ENCODE measurements around the gene ERBB4. TPM values are rescaled to one million over a fixed set of nuclear protein-coding genes. Genes with fewer than 3 reads are reported as not detected.

ERBB4 gene
- total and polyA plus RNA-seq, 10 of the 15 experiments (the other 5 are each of a cell fraction or from before 2014, with no cell fraction given), result under 0.01 to 0.23 (median 0.01) TPM; not detected in 4

GRCh38 chr2:212005085-212005671 lies 533.4 kb downstream of the ERBB4 start (continued):
- no peak for TF ChIP-seq NR2C1 (IDR thresholded peaks at IDR 0.05)
- peak; percentile 70 for TF ChIP-seq RAD21 (IDR thresholded peaks at IDR 0.05; ENCODE audit: insufficient read depth, low read depth, low read length)

- Histone ChIP-seq H3K9me3 (replicated peaks; ENCODE audit: control insufficient read depth, insufficient read depth, low read length) (no peaks in the 10 kb centered on the region), H4K20me1 (ENCODE audit: control insufficient read depth, insufficient read depth) (no peaks in the 10 kb centered on the region), H3K79me2 (ENCODE audit: control insufficient read depth, insufficient read depth, low read length) (no peaks in the 10 kb centered on the region), H3K4me1 (ENCODE audit: control insufficient read depth, insufficient read depth, low read length) (no peaks in the 10 kb centered on the region), H3K36me3 (ENCODE audit: control insufficient read depth in 2 of 2, insufficient read depth in 2 of 2, low read length in 1 of 2) (no peaks in the 10 kb centered on the region), H3K4me2 (ENCODE audit: control insufficient read depth, insufficient read depth) (no peak overlapping the region), H3K27me3 (replicated peaks in 1 of 2; ENCODE audit: control insufficient read depth in 2 of 2, insufficient read depth in 2 of 2, low read length in 1 of 2) (no peaks in the 10 kb centered on the region), H3K9ac (ENCODE audit: control insufficient read depth, insufficient read depth, low read length) (no peak overlapping the region), H3K4me3 (no peak overlapping the region), H3K27ac (ENCODE audit: control insufficient read depth, insufficient read depth) (no peak overlapping the region), H2AFZ (ENCODE audit: control insufficient read depth, low read depth, low read length) (no peak overlapping the region)
- no peak for DNase-seq (ENCODE audit: low read depth, low spot score)
- SMC1A ChIA-PET (ENCODE audit: uncharacterized antibody, unreplicated experiment), result interaction anchor here (0.6 to 1.6 kb wide), 6 partner anchors 13 to 228 kb away, joined by 3 to 5 read pairs (median 3); no protein-coding TSS in a partner anchor
- ATAC-seq, result no peak
- BruUV-seq (replicated peaks), result no TSS peak
- POLR2A ChIA-PET, result no interaction called here
- intact Hi-C loops (cut with micrococcal nuclease; ENCODE audit: unreplicated experiment), result loop anchor here (10.0 kb wide), 1 partner anchor 257 kb away; no protein-coding TSS in a partner anchor
- RAD21 ChIA-PET (ENCODE audit: unreplicated experiment), result interaction anchor here (0.9 kb wide), 1 partner anchor 248 kb away, joined by 3 read pairs; no protein-coding TSS in a partner anchor
- TF ChIP-seq ATF3 (IDR thresholded peaks at IDR 0.05; ENCODE audit: borderline replicate concordance, extremely low read depth, low read depth, low read length), result no peak
- TF ChIP-seq SUPT20H (IDR thresholded peaks at IDR 0.05; ENCODE audit: borderline replicate concordance, control insufficient read depth, low read depth, low read length), result no peak
- TF ChIP-seq NRF1 (conservative IDR thresholded peaks at IDR 0.05; ENCODE audit: low read depth, low read length), result no peak
- in situ Hi-C loops (cut with MboI), result no loop called here
- WGBS (ENCODE audit: insufficient coverage, insufficient replicate concordance, low lambda C conversion rate, missing lambda C conversion rate), result 0% methylated on average over 1 of the region's 1 CpG
- no peak for FAIRE-seq
- CTCF ChIA-PET, result interaction anchor here (0.9 to 1.2 kb wide), 5 partner anchors 13 to 256 kb away, joined by 3 to 5 read pairs (median 3); no protein-coding TSS in a partner anchor
These were observed 537.3 kb downstream of the ERBB4 start for GRCh38 chr2:212001325-212001724.
